ENCODE results near the gene RAP1GAP. TPM values are rescaled to one million over a fixed set of nuclear protein-coding genes. Genes with fewer than 3 reads are reported as not detected.

The RAP1GAP gene
- total and polyA plus RNA-seq, 9 of the 15 experiments (the other 6 are each of a cell fraction or from before 2014, with no cell fraction given), result 0.29 to 30.2 (median 19.2) TPM

DNA sequence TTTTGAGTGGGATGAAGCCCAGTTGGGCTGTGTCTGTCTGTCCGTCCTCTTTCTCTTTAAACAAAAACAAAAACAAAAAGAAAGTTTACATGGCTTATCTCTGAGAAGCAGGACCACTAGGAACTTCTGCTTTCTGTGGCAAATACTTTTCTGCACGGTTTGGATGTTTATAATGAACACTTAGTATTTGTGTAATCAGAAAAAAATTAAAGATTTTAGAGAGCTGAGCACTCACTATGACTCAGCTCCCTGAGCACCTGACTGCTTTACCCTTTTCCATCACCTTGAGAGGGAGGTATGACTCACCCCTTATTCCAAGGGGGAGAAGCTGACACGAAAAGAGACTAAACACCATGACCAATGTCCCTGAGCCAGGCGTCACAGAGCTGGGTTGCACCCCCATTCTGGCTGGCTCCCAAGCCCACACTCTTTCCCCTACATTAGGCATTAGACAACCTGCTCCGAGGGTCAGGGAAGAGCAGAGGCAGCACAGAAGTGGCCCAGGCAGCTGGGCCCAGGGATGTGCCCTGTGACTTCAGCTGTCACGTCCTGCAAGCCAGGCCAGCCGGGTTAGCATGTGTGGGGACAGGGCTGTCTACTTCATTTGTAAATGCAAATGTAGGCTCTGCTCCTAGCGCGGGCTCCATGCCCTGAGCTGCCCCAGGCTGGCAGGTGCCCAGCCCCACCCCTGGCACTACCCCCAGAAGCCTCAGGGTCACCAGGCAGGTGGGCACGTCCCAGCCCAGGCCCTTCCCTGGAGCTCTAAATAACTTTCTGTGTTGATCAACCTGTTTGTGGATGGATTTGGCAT lies 30.4 kb downstream of the RAP1GAP start (continued):
- peak; percentile 87 for TF ChIP-seq ZNF740 (CRISPR knock-in tag; IDR thresholded peaks at IDR 0.05)
- TF ChIP-seq ZNF740 (tag; IDR thresholded peaks at IDR 0.05), result no peak; a peak in 1 of 4 replicates
- peak; percentile 97 for TF ChIP-seq JUN (IDR thresholded peaks at IDR 0.05; ENCODE audit: borderline replicate concordance, low read depth, low read length)
- TF ChIP-seq JUN (CRISPR knock-in tag; IDR thresholded peaks at IDR 0.05; ENCODE audit: borderline replicate concordance), result no peak
- TF ChIP-seq DIDO1 (tag; IDR thresholded peaks at IDR 0.05; ENCODE audit: low read depth), result no peak
- TF ChIP-seq HMGN3 (IDR thresholded peaks at IDR 0.05; ENCODE audit: borderline replicate concordance, extremely low read depth, insufficient read length, low read depth, low read length), result peak; percentile 62
- no peak for TF ChIP-seq PHTF2 (CRISPR knock-in tag; IDR thresholded peaks at IDR 0.05)
- TF ChIP-seq MED1 (CRISPR knock-in tag; IDR thresholded peaks at IDR 0.05; ENCODE audit: borderline replicate concordance), result no peak
- no peak for TF ChIP-seq THRAP3 (IDR thresholded peaks at IDR 0.05; ENCODE audit: borderline replicate concordance)
- TF ChIP-seq ZNF583 (CRISPR knock-in tag; IDR thresholded peaks at IDR 0.05), result 0 out of 2 replicates have a peak, but pooled peaks have one; percentile 22
- TF ChIP-seq ZNF655 (CRISPR knock-in tag; IDR thresholded peaks at IDR 0.05), result no peak
- TF ChIP-seq KAT8 (IDR thresholded peaks at IDR 0.05; ENCODE audit: low read depth), result no peak
- no peak for TF ChIP-seq ZKSCAN1 (IDR thresholded peaks at IDR 0.05; ENCODE audit: low read depth, low read length)
- TF ChIP-seq SMARCC2 (IDR thresholded peaks at IDR 0.05; ENCODE audit: low read depth), result peak; percentile 96
- no peak for TF ChIP-seq ZC3H11A (IDR thresholded peaks at IDR 0.05; ENCODE audit: low read depth, low read length)
- TF ChIP-seq FOXP4 (CRISPR knock-in tag; IDR thresholded peaks at IDR 0.05; ENCODE audit: borderline replicate concordance), result no peak
- TF ChIP-seq ZFP1 (CRISPR knock-in tag; IDR thresholded peaks at IDR 0.05), result no peak
- TF ChIP-seq BMI1 (IDR thresholded peaks at IDR 0.05; ENCODE audit: low read length), result no peak
- no peak for TF ChIP-seq IFI16 (CRISPR knock-in tag; IDR thresholded peaks at IDR 0.05)
- TF ChIP-seq SAP30 (IDR thresholded peaks at IDR 0.05; ENCODE audit: borderline replicate concordance, insufficient read depth, low read depth, low read length, poor library complexity, severe bottlenecking), result no peak
- TF ChIP-seq NR2C2 (CRISPR knock-in tag; IDR thresholded peaks at IDR 0.05), result no peak
- TF ChIP-seq NR2C2 (tag; IDR thresholded peaks at IDR 0.05), result peak; percentile 68
- no peak for TF ChIP-seq HNRNPL (IDR thresholded peaks at IDR 0.05; ENCODE audit: low read depth, low read length)
- no peak for TF ChIP-seq U2AF2 (optimal IDR thresholded peaks at IDR 0.05; ENCODE audit: low read depth, low read length)
- TF ChIP-seq TOE1 (IDR thresholded peaks at IDR 0.05; ENCODE audit: borderline replicate concordance), result peak; percentile 87; the same call in 1 of the 2 replicates
- TF ChIP-seq TOE1 (CRISPR knock-in tag; IDR thresholded peaks at IDR 0.05; ENCODE audit: borderline replicate concordance, low read depth), result no peak

Measured in K562 (cell line).